ENCODE measurements around the gene ZDHHC9. TPM values are rescaled to one million over a fixed set of nuclear protein-coding genes. Genes with fewer than 3 reads are reported as not detected.

ZDHHC9 gene
- 40.3 to 49.1 TPM (median 44.3 TPM) in 5 replicates for total RNA-seq (2022; extraction: Qiagen RNA extraction; ENCODE audit: low read depth)

GRCh38 chrX:129843459-129844306, at the start of gene ZDHHC9:
Gene ZDHHC9 (minus strand): TSS chrX:129843886. CDS start chrX:129841945, 1,941 bp downstream.

GRCh38 chrX:129779747-129780146, 63.9 kb downstream of the ZDHHC9 start, which contains the start of gene SASH3:
Gene SASH3 (plus strand): TSS chrX:129779949. CDS start chrX:129780098, 149 bp downstream.

Other genes starting within 250 kb of the ZDHHC9 start
- gene APLN, start 188.9 kb downstream of the ZDHHC9 start, total RNA-seq (2022; extraction: Qiagen RNA extraction; ENCODE audit: low read depth) = 0.72 to 1.00 TPM (median 0.80 TPM) in 5 replicates
- gene XPNPEP2, start 104.9 kb downstream of the ZDHHC9 start, total RNA-seq (2022; extraction: Qiagen RNA extraction; ENCODE audit: low read depth) = not detected in 5 replicates
- gene SASH3, start 63.9 kb downstream of the ZDHHC9 start, total RNA-seq (2022; extraction: Qiagen RNA extraction; ENCODE audit: low read depth) = not detected in 5 replicates
- gene UTP14A, start 62.3 kb upstream of the ZDHHC9 start, total RNA-seq (2022; extraction: Qiagen RNA extraction; ENCODE audit: low read depth) = 40.6 to 60.2 TPM (median 44.1 TPM) in 5 replicates
- gene BCORL1, start 138.7 kb upstream of the ZDHHC9 start, total RNA-seq (2022; extraction: Qiagen RNA extraction; ENCODE audit: low read depth) = 7.3 to 13.1 TPM (median 9.6 TPM) in 5 replicates